ENCODE results near the gene ENO4.

The ENO4 gene

DNA sequence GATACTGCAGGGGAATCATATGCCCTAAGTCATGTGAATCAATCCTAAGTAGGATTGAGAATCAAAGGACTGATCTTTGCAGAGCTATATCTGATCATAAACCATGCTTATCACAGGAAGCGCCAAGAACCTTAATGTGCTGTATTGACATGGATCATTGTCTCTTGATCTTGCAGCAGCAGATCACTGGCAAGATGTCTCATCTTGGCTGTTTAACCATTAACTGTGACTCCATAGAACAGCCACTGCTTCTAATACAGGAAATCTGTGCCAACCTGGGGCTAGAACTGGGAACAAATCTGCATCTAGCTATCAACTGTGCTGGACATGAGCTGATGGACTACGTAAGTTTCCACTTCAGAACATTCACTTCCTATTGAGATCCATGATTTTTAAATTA lies 21.6 kb downstream of the ENO4 start:
- no peak for DNase-seq

DNA sequence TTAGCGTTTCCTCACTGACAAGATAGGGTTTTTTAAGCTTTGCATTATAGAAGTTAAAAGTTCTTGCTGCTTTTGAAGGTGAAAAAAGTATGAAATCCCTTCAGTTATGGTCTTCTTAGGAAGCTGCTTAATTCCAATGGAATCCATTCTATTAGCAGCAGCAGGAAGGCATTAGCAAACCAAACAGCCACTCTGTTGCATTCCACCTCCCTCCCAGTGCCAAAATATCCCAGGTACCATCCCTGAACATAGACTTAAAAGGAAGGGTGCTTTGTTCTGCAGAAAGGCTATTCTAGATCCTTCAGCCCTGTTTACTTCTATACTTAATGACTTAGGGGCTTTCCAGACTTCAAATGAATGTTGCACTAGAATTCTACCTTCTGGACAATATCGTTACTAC lies 23.8 kb downstream of the ENO4 start:
- DNase-seq = no peak

DNA sequence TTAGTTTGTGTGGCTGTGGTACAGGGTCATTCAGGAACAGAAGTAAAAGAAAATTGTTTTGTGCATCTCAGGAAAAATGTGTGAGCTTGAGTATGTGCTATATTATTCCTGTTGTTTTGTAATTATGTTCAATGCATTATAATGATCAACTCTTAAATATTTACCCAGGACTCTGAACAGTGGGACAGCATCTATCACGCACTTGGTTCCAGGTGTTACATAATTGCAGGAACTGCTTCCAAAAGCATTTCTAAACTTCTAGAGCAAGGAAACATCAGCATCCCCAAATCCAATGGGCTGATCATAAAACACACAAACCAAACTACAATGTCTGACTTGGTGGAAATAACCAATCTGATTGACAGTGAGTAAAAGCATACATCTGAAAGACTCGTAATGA lies 26.6 kb downstream of the ENO4 start:
- DNase-seq = no peak

DNA sequence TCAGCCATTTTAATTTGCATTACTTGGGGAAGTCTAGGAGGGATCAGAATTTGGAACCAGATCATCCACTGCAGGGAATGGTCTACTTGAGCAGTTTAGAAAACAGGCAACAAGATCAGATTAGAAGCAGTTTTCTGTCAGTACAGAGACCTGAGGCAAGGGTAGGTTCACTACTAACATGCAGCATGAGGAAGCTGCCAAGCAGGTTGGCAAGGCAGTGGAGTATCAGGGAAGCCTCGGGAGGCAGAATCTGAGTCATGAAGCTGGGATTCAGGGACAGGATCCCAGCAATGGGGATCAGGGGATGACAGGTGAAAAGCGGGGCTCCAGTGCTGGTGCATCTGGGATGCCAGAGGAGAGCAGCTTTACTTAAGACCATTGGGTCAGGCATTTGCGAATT lies 28.1 kb downstream of the ENO4 start:
- DNase-seq = no peak

- no peak for DNase-seq
Observed at GRCh38 chr10:116878123-116878522, 28.8 kb downstream of the ENO4 start.

DNA sequence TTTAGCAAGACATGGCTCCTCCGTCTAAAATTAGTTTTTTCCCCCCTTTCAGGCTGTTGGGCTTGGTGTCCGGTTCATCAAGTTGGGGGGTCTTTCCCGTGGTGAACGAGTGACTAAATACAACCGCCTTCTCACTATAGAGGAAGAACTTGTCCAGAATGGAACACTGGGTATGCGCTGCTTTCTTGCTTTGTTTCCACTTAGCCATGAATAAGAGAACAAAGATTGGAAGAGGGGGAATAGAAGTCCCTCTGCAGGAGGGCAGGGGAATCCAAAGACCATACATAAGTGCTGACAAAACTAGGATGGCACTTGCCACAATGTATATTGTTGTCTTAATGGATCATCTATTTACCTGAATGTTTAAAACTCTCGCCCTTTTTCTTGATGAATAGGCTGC lies 30.5 kb downstream of the ENO4 start:
- DNase-seq = no peak

- no peak for DNase-seq
Observed at GRCh38 chr10:116880716-116881482, 31.6 kb downstream of the ENO4 start.

DNA sequence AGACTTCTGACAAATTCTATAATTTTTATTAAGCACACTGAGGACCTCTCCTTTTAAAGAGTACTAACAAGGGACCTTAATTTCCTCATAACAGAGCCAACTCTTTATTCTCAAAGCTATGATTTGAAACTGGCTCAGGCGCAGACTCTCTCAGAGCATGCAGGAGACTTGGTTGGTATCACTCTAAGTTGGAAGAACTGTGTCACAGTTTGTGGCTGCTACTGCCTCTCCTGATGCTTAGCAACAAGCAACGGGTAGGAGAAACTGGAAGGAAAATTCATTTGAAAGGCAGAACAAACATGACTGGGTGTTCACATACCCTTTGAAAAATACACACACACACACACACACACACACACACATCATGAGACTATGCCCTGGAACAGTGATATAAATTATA lies 33.3 kb downstream of the ENO4 start:
- DNase-seq = no peak

- no peak for DNase-seq
Observed at GRCh38 chr10:116886772-116887171, 37.5 kb downstream of the ENO4 start.

- DNase-seq = no peak
Observed at GRCh38 chr10:116888380-116889055, 39.2 kb downstream of the ENO4 start.

DNA sequence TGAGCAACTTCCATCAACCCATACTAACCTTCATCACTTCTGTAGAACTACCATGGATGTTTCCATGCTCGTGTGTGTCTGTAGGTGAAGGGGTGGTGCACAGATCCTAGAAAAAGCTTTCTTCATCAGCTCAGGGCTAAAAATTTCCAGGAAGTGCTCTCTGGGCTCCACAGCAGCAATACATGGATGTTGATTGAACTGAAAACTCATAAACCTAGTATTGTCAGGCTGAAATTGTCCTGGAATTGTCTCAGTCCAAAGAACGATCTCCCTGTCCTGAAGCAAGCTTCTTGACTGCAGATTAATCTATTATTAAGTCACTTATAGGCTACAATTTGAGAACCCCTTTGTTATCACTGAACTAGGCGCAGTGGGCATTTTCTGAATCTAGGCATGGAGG lies 39.8 kb downstream of the ENO4 start:
- no peak for DNase-seq

GRCh38 chr10:116891208-116891607 lies 41.9 kb downstream of the ENO4 start:
- DNase-seq = no peak

DNA sequence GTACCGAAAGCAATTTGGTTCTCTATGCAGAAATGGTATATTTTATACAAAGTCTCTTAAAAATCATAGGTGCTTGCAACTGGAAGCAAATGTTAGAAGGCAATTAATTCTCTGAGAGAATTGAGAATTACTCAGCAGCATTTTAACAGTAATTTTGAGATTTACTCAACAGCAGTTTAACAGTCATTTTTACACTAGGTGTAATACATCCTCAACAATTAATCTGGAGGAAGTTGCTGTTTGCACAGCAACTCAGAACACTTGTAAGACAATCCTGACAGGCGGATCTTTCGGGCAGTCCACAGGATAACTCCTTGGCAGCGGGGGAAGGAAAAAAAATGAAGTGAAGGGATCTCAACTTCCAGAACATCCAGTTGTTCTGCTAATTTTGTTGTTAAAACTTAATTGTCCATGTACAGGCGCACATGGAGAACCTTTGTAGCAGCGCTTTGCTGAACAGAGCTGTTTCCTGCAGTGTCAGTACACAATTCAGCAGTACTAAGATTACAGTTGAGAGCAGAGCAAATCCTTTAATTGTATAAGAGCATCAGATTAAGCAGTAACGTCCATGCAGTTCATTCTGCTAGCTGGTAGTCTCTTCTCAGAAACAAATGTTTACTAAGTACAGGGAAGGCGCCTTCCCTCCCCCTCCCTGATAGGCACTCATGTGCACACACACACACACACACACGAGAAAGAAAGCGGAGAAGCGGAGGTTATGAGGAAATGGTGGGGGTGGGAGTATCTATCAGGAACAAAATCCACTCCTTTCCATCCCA lies 43.8 kb downstream of the ENO4 start:
- no peak for DNase-seq

DNA sequence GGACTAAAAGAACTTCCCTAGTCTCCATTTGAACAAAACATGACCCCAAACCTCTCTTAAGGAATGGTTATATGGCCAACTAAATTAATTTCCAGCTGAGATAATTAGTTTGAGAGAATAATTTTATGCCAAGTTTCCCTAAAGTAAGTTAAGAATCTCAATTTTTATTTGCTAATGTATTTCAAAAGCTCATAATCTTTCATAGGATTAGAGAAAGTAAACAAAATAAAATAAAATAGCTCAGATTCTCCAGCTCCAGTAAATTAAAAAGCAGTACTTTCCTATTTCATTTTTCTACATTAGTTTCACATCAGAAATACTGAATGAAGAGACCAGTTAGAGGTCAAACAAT lies 44.4 kb downstream of the ENO4 start:
- no peak for DNase-seq

- DNase-seq = no peak
Observed at GRCh38 chr10:116899626-116900025, 50.3 kb downstream of the ENO4 start.

DNA sequence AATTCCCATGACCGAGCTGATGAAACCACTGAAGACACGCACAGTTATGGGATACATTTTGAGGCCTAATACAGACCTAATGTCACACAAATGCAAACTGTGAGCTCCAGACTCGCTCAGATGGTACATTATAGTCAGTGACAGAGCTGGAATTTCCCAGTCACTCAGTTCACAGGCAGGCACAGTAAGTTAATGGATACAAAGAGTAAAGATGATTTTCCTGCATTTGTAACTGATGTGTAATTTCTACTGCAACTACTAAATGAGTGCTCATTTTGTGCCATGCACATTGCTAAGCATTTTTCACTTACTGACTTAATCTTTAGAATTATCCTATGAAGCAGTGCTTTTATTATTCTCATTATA lies 56.5 kb downstream of the ENO4 start:
- no peak for DNase-seq

DNA sequence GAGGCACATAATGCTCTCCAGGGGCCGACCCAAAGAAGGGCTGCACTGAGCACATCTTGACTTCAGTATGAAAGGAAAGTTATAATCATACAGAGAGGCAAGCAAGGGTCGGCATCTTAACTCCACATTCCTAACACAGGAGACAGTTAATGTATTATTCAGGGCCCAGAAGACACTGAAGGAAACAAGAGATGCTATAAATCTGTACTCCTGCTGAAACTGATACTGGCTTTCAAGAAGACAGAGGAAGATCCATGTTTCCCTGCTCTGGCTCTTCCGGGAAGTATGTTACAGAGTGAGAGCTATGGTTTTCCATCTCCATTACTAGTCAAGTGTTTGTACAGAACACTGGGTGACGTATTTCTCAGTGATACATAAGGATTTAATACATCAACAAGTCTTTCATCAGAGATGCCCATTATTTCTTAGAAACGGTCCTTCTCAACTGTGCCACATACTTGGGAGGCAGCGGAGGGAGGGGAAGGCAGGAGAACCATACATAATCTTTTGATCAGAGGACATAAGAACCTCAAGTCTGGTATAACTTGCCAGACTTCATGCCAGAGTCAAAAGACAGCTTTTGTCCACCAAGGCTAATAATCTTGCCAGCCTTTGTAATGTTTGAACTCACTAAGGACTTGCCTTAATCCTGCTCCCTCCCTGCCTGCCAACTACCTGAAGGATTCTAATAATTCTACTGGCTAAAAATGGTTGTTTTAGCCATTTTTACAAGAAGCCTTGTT lies 58.1 kb downstream of the ENO4 start:
- no peak for DNase-seq

DNA sequence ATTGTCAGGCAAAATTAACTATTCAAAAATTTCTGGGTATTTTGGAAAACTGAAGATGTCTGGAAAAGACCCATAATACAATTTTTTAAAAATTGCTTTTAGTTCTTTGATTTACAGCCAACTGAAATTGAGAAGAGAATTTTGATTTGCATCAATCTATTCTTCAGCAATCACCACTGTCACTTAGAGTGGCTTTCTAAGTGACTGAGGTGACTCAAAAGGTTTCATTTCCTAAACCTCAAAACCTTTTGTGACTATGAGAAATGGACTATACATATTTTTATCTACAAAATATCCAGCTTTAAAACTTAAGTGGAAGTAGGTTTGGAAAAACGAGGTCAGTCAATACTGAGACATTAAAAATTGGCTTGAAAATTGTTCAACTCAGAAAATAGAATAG lies 60.0 kb downstream of the ENO4 start:
- no peak for DNase-seq

DNA sequence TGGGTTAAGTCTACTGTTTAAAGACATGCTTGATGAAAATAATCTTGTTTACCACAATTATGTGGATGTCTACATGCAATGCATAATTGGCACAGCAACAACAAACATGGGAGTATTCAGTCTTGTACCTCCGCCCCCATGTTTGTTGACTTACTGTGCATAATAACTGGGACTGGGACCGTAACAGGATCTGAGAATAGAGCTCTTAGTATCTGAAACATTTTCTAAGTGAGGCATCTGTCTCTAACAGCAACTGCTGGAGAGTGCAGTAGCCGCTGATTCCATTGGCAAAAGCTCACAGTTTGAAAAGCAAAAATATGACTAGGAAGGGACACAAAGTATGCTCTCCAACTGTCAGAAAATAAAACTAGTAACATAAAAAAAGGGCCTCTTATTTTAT lies 61.6 kb downstream of the ENO4 start:
- no peak for DNase-seq

DNA sequence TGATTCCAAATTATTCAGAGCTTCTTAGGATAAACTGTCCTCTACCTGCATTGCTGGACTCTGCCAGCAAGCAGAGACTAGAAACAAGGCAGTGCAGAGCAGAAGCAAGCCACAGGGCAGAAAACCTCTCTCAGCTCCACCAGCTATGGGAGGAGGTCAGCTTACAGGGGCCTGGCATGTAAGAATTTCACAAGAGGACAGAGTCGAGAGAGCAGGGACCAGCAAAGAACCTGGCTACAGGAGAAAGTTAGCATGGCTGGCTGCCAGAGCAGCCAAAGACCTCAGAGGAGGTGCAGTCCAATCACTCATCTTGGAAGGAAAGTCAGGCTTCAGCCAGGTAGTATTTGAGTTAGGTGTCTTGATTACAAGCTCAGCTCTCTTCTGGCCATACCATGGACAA lies 62.9 kb downstream of the ENO4 start:
- DNase-seq = no peak

GRCh38 chr10:116913695-116914094 lies 64.4 kb downstream of the ENO4 start:
- DNase-seq = no peak

- DNase-seq = no peak
Observed at GRCh38 chr10:116915340-116915739, 66.0 kb downstream of the ENO4 start.

DNA sequence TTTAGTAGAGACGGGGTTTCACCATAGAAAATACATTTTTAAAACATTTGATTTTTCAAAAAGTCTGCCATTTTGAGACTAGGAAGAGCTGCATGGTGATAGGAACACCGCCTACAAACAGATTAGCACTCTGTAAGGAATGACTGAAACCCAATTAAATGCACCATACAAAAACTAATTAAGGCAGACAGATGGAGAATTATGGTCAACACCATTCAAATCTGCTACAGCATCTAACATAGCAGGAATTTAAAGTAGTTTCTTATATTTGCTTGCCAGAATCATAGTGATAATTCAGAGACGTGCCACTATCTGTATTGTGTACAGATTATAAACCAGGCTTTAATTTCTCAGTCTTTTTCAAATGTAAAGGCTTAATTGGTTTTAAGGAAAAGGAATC lies 68.2 kb downstream of the ENO4 start:
- DNase-seq = no peak

DNA sequence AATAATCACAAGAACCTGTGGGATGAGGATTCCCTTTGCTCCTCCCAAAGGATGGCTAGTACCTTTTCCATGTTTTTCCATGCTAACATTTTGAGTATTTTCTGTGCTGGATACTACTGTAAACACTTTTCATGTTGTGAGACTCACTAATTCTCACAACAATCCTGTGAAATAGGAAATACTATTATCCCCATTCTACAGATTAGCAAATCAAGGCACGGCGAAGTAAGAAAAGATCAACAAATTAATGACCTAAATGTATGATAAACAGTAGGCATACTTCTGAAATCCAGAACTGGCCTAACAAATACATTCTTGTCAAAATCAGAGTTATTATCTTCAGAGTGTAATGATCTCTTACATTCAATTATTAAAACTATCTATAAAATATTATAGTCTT lies 69.3 kb downstream of the ENO4 start:
- no peak for DNase-seq
